Measurements from ENCODE around the gene SSTR1. TPM values are rescaled to one million over a fixed set of nuclear protein-coding genes. Genes with fewer than 3 reads are reported as not detected.

The SSTR1 gene
- total RNA-seq, 1 donor from 2014 or later = not detected

DNA sequence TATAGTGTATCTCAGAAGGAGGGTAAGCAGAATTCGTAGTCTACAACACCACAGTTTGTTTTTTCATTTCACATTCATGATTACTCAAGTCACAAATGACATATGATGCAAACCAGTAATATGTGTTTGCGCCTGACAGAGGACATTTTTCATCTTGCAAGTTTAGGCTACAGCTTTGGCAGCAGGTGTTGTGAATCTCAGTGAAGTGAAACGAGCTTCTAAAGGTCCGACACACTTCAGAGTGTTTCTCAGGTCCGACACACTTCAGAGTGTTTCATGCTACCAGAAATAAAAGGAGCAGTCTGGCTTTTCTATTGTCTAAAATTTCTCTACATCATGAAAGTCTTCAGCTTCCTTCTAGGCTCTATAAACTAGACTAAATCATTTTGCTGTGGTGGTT lies 25.5 kb downstream of the SSTR1 start:
- Mint-ChIP-seq H3K27ac (ENCODE audit: unreplicated experiment) (no peak overlapping the region), H3K4me3 (ENCODE audit: unreplicated experiment) (no peak overlapping the region), H3K36me3 (ENCODE audit: unreplicated experiment) (no peaks in the 10 kb centered on the region), H3K27me3 (ENCODE audit: unreplicated experiment) (peaks cover 2% of the 10 kb centered on the region), H3K9me3 (ENCODE audit: unreplicated experiment) (peaks cover 4% of the 10 kb centered on the region), H3K4me1 (ENCODE audit: unreplicated experiment) (no peaks in the 10 kb centered on the region)
- DNase-seq (ENCODE audit: extremely low spot score, unreplicated experiment) = no peak
- no peak for TF ChIP-seq CTCF (IDR thresholded peaks at IDR 0.05)

GRCh38 chr14:38238332-38238731 lies 30.6 kb downstream of the SSTR1 start:
- no peak for DNase-seq (ENCODE audit: extremely low spot score, unreplicated experiment)
- no peak overlapping the region for H3K27ac Mint-ChIP-seq (ENCODE audit: unreplicated experiment)
- TF ChIP-seq CTCF (IDR thresholded peaks at IDR 0.05) = no peak
- H3K9me3 Mint-ChIP-seq (ENCODE audit: unreplicated experiment) = peaks cover 8% of the 10 kb centered on the region
- H3K36me3 Mint-ChIP-seq (ENCODE audit: unreplicated experiment) = no peaks in the 10 kb centered on the region
- no peaks in the 10 kb centered on the region for H3K4me1 Mint-ChIP-seq (ENCODE audit: unreplicated experiment)
- H3K27me3 Mint-ChIP-seq (ENCODE audit: unreplicated experiment) = no peaks in the 10 kb centered on the region
- H3K4me3 Mint-ChIP-seq (ENCODE audit: unreplicated experiment) = no peak overlapping the region

GRCh38 chr14:38238878-38239277 lies 31.2 kb downstream of the SSTR1 start:
- Mint-ChIP-seq H3K4me1 (ENCODE audit: unreplicated experiment) (no peaks in the 10 kb centered on the region), H3K27ac (ENCODE audit: unreplicated experiment) (no peak overlapping the region), H3K36me3 (ENCODE audit: unreplicated experiment) (no peaks in the 10 kb centered on the region), H3K9me3 (ENCODE audit: unreplicated experiment) (peaks cover 8% of the 10 kb centered on the region), H3K27me3 (ENCODE audit: unreplicated experiment) (no peaks in the 10 kb centered on the region), H3K4me3 (ENCODE audit: unreplicated experiment) (no peak overlapping the region)
- no peak for TF ChIP-seq CTCF (IDR thresholded peaks at IDR 0.05)
- no peak for DNase-seq (ENCODE audit: extremely low spot score, unreplicated experiment)

GRCh38 chr14:38243696-38244240 lies 36.1 kb downstream of the SSTR1 start:
- Mint-ChIP-seq H3K36me3 (ENCODE audit: unreplicated experiment) (no peaks in the 10 kb centered on the region), H3K4me3 (ENCODE audit: unreplicated experiment) (no peak overlapping the region), H3K9me3 (ENCODE audit: unreplicated experiment) (peaks cover 5% of the 10 kb centered on the region), H3K27me3 (ENCODE audit: unreplicated experiment) (peaks cover 3% of the 10 kb centered on the region), H3K27ac (ENCODE audit: unreplicated experiment) (no peak overlapping the region), H3K4me1 (ENCODE audit: unreplicated experiment) (no peaks in the 10 kb centered on the region)
- TF ChIP-seq CTCF (IDR thresholded peaks at IDR 0.05) = no peak
- DNase-seq (ENCODE audit: extremely low spot score, unreplicated experiment) = no peak

- Mint-ChIP-seq H3K9me3 (ENCODE audit: unreplicated experiment) (no peaks in the 10 kb centered on the region), H3K4me3 (ENCODE audit: unreplicated experiment) (no peak overlapping the region), H3K27me3 (ENCODE audit: unreplicated experiment) (peaks cover 11% of the 10 kb centered on the region), H3K36me3 (ENCODE audit: unreplicated experiment) (no peaks in the 10 kb centered on the region), H3K4me1 (ENCODE audit: unreplicated experiment) (no peaks in the 10 kb centered on the region), H3K27ac (ENCODE audit: unreplicated experiment) (no peak overlapping the region)
- no peak for DNase-seq (ENCODE audit: extremely low spot score, unreplicated experiment)
- no peak for TF ChIP-seq CTCF (IDR thresholded peaks at IDR 0.05)
Observed at GRCh38 chr14:38248321-38249028, 40.8 kb downstream of the SSTR1 start.

All from osteocyte (in vitro differentiated cells).